Stomach (tissue), 4 donors: Measurements from ENCODE around the gene CD28.

Source experiments
- EP300 ChIP-seq: sonication (generic); formaldehyde crosslinking; IDR thresholded peaks from one replicate; pipeline ENCODE4 v1.6.1; 2017; ENCODE audit warnings: antibody characterized with exemption
- POLR2A ChIP-seq, 4 donors: fragments of 450-650 bp; IDR thresholded peaks; one replicate each; pipeline ENCODE4 v1.6.1; 2016; ENCODE audit warnings: antibody characterized with exemption in 4 of 4, control low read depth in 2 of 4, mild to moderate bottlenecking in 1 of 4, moderate library complexity in 1 of 4
- POLR2AphosphoS5 ChIP-seq, 3 donors: sonication (generic); formaldehyde crosslinking; IDR thresholded peaks; one replicate each; pipeline ENCODE4 v1.6.1; 2016; ENCODE audit warnings: antibody characterized with exemption in 3 of 3
- TF ChIP-seq, protein P1 (sequence below), 7 experiments: fragments of 450-650 bp in 4 of 7; fragments of 200-600 bp in 3 of 7; sonication (generic) in 3 of 7; IDR thresholded peaks; one replicate each; pipeline ENCODE4 v1.5.1; 2016 to 2019; ENCODE audit warnings: antibody characterized with exemption in 7 of 7, control low read depth in 2 of 7, mild to moderate bottlenecking in 1 of 7

DNA sequence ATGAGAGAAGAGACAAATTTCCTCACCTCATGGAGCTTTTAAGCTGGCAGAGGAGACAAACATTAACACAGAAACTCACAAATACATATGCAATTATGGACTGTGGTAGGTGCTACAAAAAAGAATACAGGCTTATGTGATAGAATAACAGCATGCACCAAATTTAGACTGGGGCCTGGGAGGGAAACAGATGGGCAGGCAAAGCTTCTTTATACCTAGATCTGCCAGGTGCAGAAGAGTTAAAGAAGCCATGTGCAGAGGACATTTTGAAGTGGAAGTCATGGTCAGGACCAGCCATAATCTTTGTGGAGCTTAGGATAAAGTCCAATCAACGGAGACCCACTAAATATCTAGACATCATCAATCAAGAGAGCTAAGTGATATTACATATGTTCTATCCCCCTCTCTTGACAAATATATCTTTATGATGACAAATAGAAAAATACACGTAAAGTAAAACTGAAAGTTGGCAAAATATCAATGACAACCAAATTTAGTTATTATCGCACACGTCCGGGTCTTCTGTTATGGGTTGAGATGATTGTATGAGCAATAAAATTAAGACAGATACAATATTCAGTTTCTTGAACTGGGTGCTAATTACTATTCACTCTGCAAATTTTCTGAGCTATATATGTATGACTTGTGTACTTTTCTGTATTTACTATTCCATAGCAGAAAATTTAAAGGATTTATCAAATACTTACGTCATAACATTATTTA lies 44.1 kb downstream of the CD28 start:
- TF ChIP-seq, protein P1, sequence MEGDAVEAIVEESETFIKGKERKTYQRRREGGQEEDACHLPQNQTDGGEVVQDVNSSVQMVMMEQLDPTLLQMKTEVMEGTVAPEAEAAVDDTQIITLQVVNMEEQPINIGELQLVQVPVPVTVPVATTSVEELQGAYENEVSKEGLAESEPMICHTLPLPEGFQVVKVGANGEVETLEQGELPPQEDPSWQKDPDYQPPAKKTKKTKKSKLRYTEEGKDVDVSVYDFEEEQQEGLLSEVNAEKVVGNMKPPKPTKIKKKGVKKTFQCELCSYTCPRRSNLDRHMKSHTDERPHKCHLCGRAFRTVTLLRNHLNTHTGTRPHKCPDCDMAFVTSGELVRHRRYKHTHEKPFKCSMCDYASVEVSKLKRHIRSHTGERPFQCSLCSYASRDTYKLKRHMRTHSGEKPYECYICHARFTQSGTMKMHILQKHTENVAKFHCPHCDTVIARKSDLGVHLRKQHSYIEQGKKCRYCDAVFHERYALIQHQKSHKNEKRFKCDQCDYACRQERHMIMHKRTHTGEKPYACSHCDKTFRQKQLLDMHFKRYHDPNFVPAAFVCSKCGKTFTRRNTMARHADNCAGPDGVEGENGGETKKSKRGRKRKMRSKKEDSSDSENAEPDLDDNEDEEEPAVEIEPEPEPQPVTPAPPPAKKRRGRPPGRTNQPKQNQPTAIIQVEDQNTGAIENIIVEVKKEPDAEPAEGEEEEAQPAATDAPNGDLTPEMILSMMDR (IDR thresholded peaks at IDR 0.05) = no peak
- TF ChIP-seq POLR2AphosphoS5 (IDR thresholded peaks at IDR 0.05) (no peak), POLR2A (IDR thresholded peaks at IDR 0.05) (no peak), EP300 (no peak)
